Measurements from ENCODE around the gene ARMC3.
A peak's percentile ranks its signal among the peaks of the same experiment; 100 is the strongest.

Gene ARMC3

DNA sequence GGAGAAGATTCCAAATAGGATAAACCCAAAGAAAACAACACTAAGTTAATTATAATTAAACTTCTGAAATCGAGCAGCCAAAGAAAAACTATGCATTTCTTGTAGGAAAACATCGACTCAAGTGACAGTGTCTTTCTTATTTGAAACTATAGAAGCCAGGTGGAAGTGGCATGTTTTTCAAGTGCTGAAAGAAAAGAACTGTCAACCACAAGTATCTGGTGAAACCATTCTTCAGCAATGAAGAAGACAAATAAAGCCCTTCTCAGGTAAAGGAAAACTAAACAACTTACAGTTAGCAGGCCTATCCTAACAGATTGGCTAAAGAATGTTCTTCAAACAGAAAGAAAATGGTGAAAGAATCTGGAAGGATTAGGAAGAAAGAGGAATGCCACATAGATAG is 96.1 kb downstream of the ARMC3 start:
- DNase-seq, result no peak
- intact Hi-C loops (cut with DNase I), result no loop called here

DNA sequence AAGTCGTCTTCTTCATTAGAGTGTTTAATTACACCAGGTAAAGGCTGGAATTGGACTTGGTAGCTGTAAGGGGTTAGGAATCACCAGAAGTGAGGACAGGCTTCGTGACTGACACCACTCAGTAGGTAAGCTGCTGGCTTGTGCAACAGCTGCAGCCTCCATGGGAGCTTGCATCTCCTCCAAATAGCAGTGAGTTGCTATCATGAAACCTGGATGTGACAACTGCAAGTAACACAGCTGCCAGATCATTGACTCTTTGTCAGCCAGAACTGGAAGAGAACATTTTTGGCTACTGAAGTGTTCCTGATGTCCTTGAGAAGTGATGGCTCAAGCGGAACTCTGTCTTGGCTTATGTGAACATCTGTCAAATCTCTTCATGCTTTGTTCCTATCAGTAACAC is 103.5 kb downstream of the ARMC3 start:
- intact Hi-C loops (cut with DNase I), result no loop called here
- no peak for DNase-seq

DNA sequence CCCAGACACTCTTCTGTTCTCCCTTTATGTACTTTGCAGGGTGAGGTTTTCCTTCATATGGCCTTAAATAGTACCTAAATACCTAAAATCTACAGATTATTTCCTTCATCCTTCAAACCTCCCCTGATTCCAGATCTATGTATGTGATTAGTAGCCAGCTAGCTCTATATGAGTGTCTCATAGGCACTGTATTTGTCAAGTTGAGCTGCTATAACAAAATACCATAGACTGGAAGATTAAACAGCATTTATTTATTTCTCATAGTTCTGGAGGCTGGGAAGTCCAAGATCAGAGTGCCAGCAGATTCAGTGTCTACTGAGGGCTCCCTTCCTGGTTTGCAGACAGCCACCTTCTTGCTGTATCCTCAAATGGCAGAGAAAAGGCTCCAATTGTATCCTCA is 106.9 kb downstream of the ARMC3 start:
- DNase-seq, result no peak
- intact Hi-C loops (cut with DNase I), result no loop called here

DNA sequence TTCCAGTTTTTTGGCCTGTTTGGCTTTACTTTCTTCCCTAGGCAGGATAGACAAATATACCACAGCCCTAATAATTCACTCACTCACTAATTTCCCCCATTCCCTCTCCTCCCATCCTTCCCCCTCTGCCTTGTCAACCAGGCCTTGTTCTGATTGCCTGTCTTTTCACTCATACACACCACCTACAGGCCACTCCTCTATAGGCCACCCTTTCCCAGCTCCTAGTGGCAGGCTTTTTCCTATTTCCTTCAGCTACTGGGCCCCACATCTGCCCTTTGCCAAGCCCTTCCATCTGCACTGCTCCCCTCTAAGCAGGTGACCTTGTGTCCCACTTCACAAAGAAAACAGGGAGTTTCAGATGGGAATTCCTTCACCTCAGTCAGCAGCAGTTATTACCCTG is 107.7 kb downstream of the ARMC3 start:
- peak in 9 of 42 donors; percentile 6 to 66 (median 31) for DNase-seq
- intact Hi-C loops (cut with DNase I), result no loop called here

DNA sequence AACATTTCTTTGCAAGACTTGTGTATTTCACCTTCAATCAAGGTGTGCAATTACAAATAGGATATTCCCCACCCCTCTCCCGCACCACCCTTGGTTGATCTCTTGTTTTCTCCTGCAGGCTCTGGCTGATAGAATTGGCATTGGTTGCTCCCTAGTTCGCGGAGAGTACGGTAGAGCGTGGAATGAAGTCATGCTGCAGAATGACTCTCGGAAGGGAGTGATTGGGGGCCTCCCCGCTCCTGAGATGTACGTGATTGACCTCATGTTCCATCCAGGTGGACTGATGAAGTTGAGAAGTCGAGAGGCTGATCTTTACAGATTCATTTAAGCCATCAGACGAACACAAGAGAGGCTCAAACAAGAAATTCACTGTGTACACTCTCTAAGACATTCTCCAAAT is 109.3 kb downstream of the ARMC3 start:
- intact Hi-C loops (cut with DNase I), result loop anchor here (2.0 kb wide), 1 partner anchor 48 kb away; no protein-coding TSS in a partner anchor
- peak in 15 of 42 donors; percentile 9 to 62 (median 31) for DNase-seq

DNA sequence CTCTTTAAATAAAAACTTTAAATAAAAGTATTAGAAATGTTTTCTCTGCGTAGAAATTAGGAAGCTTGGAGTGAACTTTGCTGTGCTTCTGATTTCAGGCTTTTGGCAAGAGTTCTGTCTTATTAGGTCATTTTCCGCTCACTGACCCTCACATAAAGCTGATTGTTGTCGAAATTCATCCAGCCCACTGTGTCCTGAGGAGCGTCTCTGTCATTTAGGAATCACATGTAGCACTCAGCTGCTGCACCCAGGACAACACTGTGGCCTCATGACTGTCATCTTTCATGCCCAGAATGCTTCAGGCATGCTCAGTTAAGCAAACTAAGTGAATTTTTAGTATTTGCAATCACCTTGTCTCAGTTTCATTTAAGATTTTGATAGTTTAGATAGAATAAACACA is 109.7 kb downstream of the ARMC3 start:
- peak; percentile 14 to 91 (median 70) for DNase-seq
- intact Hi-C loops (cut with DNase I), result loop anchor here (2.0 kb wide), 1 partner anchor 49 kb away; no protein-coding TSS in a partner anchor

DNA sequence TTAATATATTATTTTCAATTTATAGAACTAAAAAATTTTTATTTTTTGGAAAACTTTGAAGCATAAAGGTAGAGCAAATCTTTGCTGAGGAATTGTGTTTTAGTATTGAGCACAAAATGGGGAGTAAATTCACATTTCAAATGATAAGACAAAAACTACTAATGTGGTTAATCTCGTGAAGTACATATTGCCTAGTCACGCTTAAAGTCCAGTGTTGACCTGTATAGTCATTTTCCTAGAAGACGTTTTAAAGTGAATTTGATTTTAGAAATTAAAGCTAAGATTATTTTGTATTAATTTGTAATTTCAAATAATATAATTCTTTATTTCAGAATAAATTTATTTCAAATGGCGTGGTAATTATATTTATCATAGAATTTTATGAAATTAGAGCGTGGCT is 110.3 kb downstream of the ARMC3 start:
- intact Hi-C loops (cut with DNase I), result no loop called here
- no peak for DNase-seq

DNA sequence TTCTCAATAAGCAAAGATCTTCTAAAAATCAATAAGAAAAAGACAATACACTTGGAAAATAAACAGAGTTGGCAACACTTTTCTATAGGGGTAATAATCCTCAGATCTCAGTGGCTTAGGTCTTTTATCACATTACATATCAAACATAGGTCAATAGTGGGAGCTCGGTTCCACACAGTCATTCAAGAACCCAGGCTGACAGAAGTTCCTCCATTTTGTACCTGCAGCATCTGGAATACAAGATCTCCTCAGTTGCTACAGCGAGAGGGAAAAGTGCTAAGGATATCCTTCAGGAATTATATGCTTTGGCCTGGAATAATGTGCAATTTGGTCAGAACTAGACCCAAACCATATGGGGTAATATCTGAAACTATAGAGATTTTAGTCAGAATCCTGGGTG is 112.1 kb downstream of the ARMC3 start:
- no peak for DNase-seq
- intact Hi-C loops (cut with DNase I), result no loop called here

DNA sequence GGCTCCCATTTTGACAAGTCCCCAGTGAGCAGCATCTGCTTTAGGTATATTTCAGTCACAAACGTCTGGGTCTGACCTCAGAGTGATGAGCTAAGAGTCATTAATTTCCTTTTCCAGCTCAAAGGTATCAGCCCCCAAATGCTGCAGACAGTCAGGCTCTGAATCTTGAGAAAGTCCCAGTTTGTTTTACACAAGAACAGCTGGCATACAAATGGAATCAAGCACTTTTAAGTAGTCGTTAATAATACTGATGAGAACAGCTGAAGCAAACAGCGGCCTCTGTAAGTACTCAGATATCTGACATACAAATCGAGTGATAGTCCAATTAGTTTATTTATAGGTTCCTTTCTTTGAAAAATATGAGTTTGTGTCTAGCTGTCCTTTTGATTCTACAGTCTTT is 118.2 kb downstream of the ARMC3 start:
- intact Hi-C loops (cut with DNase I), result no loop called here

DNA sequence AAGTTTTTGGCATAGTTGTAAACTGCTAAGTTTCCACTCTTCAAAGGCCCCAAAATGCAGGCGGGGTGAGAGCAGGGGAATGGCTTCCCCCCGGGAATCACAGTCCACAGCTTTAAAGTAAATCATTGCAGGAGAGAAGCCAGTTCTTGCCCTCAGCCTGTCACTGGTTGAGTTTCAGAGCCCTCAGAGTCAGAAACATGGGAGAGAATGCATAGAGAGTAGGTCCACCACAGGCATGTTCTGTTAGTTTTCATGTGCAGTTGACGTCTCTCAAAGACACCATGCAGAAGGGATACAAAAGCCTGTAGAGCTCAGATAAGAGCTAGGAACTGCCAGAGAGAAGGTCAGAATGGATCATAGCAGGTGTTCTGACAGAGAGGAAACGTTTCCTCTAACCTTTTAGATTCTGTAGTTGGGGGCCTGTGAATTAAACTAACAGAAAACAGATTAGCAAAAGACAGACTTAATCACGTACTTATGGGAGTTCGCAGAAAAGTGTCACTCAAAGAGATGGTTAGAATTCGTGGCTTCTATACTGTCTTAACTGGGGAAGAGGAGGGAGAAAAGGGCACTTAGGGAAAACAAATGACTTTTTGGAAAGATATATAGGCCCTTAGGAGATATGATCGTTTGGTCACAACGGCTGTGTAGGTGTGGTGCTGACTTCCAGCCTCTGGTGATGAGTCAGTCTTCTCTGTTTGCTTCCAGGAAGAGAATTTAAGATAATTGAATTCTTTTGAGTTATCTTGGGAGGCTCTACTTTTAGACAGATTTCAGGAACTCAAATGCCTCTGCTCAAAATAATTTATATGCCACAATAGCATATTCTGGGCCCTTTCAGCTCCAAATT is 119.6 kb downstream of the ARMC3 start:
- DNase-seq, result peak in 1 of 42 donors; percentile 29
- intact Hi-C loops (cut with DNase I), result no loop called here

More for the DNA sequence above, 118.2 kb downstream of the ARMC3 start:
- DNase-seq, result no peak

DNA sequence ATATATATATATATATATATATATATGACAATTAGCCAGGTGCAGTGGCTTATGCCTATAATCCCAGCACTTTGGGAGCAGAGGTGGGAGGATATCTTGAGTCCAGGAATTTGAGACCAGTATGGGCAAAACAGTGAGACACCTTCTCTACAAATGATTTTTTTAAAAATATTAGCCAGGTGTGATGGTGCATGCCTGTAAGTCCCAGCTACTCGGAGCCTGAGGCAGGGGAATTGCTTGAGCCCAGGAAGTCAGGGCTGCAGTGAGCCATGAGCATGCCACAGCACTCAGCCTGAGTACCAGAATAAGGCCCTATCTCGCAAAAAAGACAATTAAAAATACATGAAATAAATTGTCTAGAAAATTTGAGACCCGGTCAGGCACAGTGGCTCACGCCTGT is 120.3 kb downstream of the ARMC3 start:
- intact Hi-C loops (cut with DNase I), result no loop called here
- no peak for DNase-seq

DNA sequence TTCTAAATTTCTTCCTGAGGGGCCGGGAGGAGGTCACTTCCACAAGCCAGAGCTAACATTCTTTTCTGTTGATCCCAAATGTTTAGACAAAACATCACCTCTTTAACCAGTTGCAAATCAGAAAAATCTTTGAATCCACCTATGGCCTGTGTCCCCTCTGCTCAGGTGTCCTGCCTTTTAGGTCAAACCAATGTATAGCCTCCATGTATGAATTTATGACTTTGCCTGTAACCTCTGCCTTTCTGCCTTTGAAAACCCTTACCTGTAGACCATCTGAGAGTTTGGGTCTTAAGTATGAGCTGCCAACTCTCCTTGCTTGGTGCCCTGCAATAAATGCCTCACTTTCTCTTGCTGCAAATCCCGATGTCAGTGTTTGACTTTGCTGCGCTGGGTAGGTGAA is 123.4 kb downstream of the ARMC3 start:
- no peak for DNase-seq
- intact Hi-C loops (cut with DNase I), result no loop called here

DNA sequence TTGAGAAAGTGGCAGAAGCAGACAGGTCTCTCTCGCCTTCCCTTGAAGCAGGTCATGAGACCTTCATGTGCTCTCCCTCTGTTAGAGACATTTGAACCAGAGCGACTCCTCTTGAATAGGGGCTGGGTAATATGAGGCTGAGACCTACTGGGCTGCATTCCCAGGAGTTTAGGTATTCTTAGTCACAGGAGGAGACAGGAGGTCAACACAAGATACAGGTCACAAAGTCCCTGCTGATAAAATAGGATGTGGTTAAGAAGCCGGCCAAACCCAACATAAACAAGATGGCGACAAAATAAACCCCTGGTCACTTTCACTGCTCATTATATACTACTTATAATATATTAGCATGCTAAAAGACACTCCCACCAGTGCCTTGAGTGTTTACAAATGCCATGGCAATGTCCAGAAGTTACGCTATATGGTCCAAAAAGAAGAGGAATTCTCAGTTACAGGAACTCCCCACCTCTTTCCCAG is 124.0 kb downstream of the ARMC3 start:
- intact Hi-C loops (cut with DNase I), result no loop called here
- no peak for DNase-seq

DNA sequence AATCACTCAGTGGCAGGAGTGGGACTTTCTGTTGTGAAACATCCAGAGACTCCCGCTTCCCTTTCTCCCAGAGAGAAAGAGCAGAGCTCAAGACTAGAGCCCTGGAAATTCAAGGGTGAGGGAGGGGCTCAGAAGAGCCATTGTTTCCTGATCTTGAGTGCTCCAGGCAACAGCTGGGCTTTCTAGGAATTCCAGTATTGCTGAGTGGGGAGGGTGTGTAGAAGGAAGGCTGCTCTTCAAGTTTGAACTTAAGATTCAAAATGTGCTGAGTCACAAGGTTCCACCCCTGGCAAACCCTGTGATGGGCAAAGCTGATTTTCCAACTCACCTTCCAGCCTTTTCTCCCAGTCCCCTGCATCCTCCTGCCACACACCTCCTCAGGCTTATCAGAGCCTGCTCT is 125.2 kb downstream of the ARMC3 start:
- intact Hi-C loops (cut with DNase I), result no loop called here
- no peak for DNase-seq

DNA sequence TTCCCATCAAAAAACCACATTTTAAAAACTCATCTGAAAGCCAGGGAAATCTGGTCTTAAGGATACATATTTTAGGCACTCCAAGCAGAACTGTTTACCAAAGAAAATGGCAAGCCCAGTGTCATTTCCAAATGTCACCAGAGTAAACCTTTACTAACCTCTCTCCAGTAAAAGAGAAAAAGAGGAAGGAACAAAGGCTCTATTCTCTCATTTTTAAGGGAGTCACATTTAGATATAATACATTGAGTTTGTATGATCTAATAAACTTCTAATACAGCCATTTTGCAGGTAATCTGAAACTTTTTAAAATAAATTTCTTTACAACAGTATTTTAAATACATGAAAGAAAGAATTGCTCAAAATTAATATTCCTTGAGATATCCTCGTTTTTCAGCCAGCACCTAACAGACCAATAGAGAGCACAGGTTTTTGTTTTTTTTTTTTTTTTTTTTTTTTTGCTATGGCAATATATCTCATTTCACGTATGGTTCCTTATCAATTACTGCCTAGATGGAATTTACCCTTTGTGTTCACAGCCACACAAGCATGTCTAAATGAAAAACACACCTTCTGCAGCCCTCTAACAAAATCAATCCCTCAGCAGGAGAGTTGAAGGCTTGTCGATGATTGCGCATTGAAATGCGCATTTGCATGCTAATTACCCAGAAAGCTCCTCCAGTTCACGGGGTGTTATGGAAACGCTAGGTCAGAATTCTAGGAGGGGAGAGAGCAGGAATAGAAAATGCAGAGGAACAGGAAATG is 127.8 kb downstream of the ARMC3 start:
- intact Hi-C loops (cut with DNase I), result no loop called here
- no peak for DNase-seq

DNA sequence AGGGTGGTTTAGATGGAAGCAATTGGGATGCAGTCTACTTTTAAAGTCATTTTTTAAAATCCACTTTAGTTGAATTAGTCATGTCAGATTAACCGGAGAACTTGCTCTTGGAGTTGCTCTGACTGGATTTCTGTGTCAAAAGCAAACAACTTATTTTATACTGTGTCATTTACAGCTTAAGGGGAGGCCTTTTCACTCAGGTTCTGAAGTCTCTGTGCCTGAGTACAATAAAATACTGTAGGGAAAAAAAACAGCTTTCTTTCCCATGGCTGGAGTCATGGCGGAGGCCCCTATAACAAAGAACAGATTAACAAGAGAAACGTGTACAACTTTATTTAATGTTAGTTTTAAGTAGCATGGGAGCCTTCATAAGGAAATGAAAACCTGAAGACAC is 128.3 kb downstream of the ARMC3 start:
- no peak for DNase-seq

DNA sequence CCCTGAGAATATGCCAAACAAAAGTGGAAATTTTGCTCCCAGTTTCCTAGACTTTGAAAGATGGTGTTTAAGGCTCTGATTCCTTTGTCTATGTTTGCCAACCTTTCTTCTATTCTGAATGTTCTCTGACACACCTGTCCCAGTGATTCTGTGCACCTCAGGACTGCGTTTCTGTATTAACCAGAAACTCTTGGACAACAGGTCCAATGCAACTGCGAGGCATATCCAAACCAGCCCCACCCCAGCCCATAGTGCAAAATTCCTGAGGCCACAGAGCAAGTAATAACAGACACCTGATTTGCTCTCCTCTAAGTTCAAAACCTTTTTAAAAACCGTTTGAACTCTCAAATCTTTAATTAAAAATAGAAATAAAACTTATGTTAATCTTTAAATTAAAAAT is 130.5 kb downstream of the ARMC3 start:
- DNase-seq, result no peak
- intact Hi-C loops (cut with DNase I), result no loop called here

More for the DNA sequence above, 128.3 kb downstream of the ARMC3 start:
- intact Hi-C loops (cut with DNase I), result no loop called here

DNA sequence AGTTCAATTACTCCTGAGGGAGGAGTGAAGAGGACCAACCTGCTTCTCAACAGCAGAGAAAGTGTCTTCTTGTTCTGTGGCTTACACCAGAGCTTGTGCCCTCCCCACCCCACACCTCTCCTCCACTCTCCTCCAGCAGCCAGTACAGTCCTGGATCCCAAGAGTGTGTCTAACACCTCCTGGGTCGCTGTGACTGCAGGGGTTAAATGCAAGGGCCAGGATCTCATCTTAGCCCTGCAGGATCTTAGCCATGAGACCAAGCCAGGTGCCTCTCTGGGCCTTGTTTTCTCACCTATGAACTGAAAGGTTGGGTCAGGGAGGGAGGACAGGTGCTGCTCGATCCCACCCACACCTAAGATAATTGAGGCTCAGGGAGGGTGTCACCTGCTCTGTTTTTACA is 133.1 kb downstream of the ARMC3 start:
- intact Hi-C loops (cut with DNase I), result loop anchor here (10.0 kb wide), 1 partner anchor 66 kb away; no protein-coding TSS in a partner anchor
- DNase-seq, result peak in 1 of 42 donors; percentile 52

DNA sequence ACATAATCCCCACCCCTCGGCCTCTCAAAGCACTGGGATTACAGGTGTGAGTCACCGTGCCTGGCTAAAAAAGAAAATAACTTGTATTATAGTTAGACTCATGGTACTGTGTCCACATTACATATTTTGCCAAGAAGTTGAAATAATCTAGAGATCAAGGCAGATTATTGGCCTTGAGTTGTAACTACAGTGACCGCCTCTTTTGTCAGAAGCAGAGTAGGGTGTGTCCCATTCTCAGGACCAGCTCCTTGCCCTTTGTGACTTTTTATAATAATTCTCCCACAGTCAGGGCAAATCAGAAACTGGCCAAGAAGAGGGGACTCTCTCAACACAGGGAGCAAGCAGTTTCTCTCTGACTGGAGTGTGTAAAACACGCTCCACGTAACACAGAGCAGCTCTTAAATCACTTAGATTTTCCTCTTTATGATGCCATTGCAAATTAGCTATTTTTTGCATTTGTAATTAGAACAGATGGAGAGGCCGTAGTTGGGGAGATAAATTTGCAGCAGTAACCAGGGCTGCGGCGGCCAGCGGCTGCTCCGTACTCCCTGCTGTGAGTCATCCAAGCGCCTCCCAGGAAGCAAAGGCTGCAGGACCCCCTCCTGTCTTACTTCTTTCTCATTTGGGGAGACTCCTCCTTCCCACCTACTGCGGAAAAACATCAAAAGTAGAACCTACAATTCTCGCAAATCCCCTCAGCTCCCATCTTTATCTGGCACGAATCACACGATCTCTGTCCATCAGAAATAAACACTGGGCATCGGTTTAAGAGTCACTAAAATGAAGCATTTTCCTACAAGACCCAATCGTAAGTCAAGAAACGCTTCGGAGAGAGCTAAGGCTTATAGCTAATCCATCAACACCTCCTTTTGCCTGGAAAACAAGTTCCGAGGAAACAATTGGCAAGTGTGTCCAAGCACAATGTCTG is 135.5 kb downstream of the ARMC3 start:
- DNase-seq, result peak in 20 of 42 donors; percentile 18 to 72 (median 30)
- intact Hi-C loops (cut with DNase I), result loop anchor here (10.0 kb wide), 1 partner anchor 69 kb away; no protein-coding TSS in a partner anchor

Data from head of caudate nucleus (tissue), 42 donors.